ENCODE results near the gene ISOC1. TPM values are rescaled to one million over a fixed set of nuclear protein-coding genes. Genes with fewer than 3 reads are reported as not detected.

ISOC1 gene
- total RNA-seq, 2 donors from 2014 or later, result 48.5 to 56.7 TPM

GRCh38 chr5:129122560-129122959 lies 28.0 kb downstream of the ISOC1 start:
- H3K9me3 Mint-ChIP-seq, result no peaks in the 10 kb centered on the region
- H3K4me1 Mint-ChIP-seq, result peaks cover 18% of the 10 kb centered on the region
- no peak overlapping the region for H3K27ac Mint-ChIP-seq
- DNase-seq, result no peak
- no peak overlapping the region for H3K4me3 Mint-ChIP-seq
- Histone ChIP-seq H3K27me3 (ENCODE audit: control insufficient read depth, insufficient read depth, low read length, poor library complexity, severe bottlenecking) (no peaks in the 10 kb centered on the region), H3K9me3 (ENCODE audit: control insufficient read depth, low read length) (no peaks in the 10 kb centered on the region), H3K9ac (ENCODE audit: extremely low read depth, low read length, poor library complexity, severe bottlenecking) (no peak overlapping the region), H3K27ac (ENCODE audit: low read depth, low read length) (no peak overlapping the region), H3K4me1 (ENCODE audit: control insufficient read depth, insufficient read depth, low read length) (peaks cover 9% of the 10 kb centered on the region), H3K4me3 (ENCODE audit: low read length) (no peak overlapping the region), H3K36me3 (ENCODE audit: control insufficient read depth, insufficient read depth, low read length) (no peaks in the 10 kb centered on the region)
- peaks cover 2% of the 10 kb centered on the region for H3K36me3 Mint-ChIP-seq (ENCODE audit: low read depth)
- no peak for TF ChIP-seq CTCF (conservative IDR thresholded peaks at IDR 0.05)
- no peaks in the 10 kb centered on the region for H3K27me3 Mint-ChIP-seq (ENCODE audit: insufficient read depth)

DNA sequence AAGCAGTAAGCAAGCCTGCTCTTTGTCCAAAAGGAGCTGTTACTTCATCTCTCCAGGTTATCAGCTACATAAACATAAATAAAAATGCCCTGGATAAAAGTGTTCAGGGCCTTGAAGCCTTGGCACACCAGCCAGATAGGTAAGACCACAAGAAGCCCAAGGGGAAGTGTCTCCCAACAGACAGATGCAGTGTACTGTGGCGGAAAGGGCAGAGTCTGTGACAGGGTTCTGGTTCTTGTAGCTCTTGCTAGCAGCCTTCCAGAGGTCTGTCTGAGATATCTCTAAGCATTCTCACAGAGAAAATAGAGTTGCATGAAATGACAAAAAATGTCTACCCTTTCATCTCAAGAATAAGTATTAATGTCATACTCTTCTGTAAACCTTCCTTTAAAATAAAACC lies 30.1 kb downstream of the ISOC1 start:
- Mint-ChIP-seq H3K9me3 (no peaks in the 10 kb centered on the region), H3K27me3 (ENCODE audit: insufficient read depth) (no peaks in the 10 kb centered on the region), H3K27ac (no peak overlapping the region), H3K4me3 (no peak overlapping the region), H3K4me1 (peaks cover 5% of the 10 kb centered on the region), H3K36me3 (ENCODE audit: low read depth) (peaks cover 2% of the 10 kb centered on the region)
- no peak for TF ChIP-seq CTCF (conservative IDR thresholded peaks at IDR 0.05)
- Histone ChIP-seq H3K36me3 (ENCODE audit: control insufficient read depth, insufficient read depth, low read length) (no peaks in the 10 kb centered on the region), H3K9ac (ENCODE audit: extremely low read depth, low read length, poor library complexity, severe bottlenecking) (no peak overlapping the region), H3K4me1 (ENCODE audit: control insufficient read depth, insufficient read depth, low read length) (no peaks in the 10 kb centered on the region), H3K27ac (ENCODE audit: low read depth, low read length) (no peak overlapping the region), H3K27me3 (ENCODE audit: control insufficient read depth, insufficient read depth, low read length, poor library complexity, severe bottlenecking) (no peaks in the 10 kb centered on the region), H3K4me3 (ENCODE audit: low read length) (no peak overlapping the region), H3K9me3 (ENCODE audit: control insufficient read depth, low read length) (no peaks in the 10 kb centered on the region)
- 94 to 100% methylated on average over 1 of the region's 1 CpG for WGBS, 2 experiments (ENCODE audit: insufficient coverage in 1 of 2, insufficient read length in 1 of 2)
- no peak for DNase-seq

- DNase-seq, result no peak
- H3K4me1 ChIP-seq (ENCODE audit: control insufficient read depth, insufficient read depth, low read length), result no peaks in the 10 kb centered on the region
- peak; percentile 58 for TF ChIP-seq CTCF (conservative IDR thresholded peaks at IDR 0.05)
- H3K9me3 ChIP-seq (ENCODE audit: control insufficient read depth, low read length), result no peaks in the 10 kb centered on the region
- no peaks in the 10 kb centered on the region for H3K36me3 ChIP-seq (ENCODE audit: control insufficient read depth, insufficient read depth, low read length)
- H3K27ac ChIP-seq (ENCODE audit: low read depth, low read length), result no peak overlapping the region
- peaks cover 3% of the 10 kb centered on the region for H3K4me1 Mint-ChIP-seq
- no peaks in the 10 kb centered on the region for H3K9me3 Mint-ChIP-seq
- no peak overlapping the region for H3K27ac Mint-ChIP-seq
- no peaks in the 10 kb centered on the region for H3K27me3 Mint-ChIP-seq (ENCODE audit: insufficient read depth)
- H3K36me3 Mint-ChIP-seq (ENCODE audit: low read depth), result no peaks in the 10 kb centered on the region
- H3K9ac ChIP-seq (ENCODE audit: extremely low read depth, low read length, poor library complexity, severe bottlenecking), result no peak overlapping the region
- H3K4me3 ChIP-seq (ENCODE audit: low read length), result no peak overlapping the region
- no peaks in the 10 kb centered on the region for H3K27me3 ChIP-seq (ENCODE audit: control insufficient read depth, insufficient read depth, low read length, poor library complexity, severe bottlenecking)
- no peak overlapping the region for H3K4me3 Mint-ChIP-seq
- 86 to 89% methylated on average over 1 of the region's 2 CpGs for WGBS, 2 experiments (ENCODE audit: insufficient coverage in 1 of 2, insufficient read length in 1 of 2)
Measured at GRCh38 chr5:129125819-129126218, 31.3 kb downstream of the ISOC1 start.
